ENCODE results near the gene MPV17. TPM values are rescaled to one million over a fixed set of nuclear protein-coding genes. Genes with fewer than 3 reads are reported as not detected.
"Not testable (repeated sequence)": the region's sequence is repeated elsewhere in the genome, so short reads cannot be mapped to it uniquely, and the experiment has no call there.

Gene MPV17
- total and polyA plus RNA-seq, 9 of the 15 experiments (the other 6 are each of a cell fraction or from before 2014, with no cell fraction given): 54.7 to 140 (median 70.2) TPM

- 37% methylated on average over 15 of the region's 15 CpGs for WGBS (ENCODE audit: insufficient coverage, low coverage, missing lambda C conversion rate)
Observed at GRCh38 chr2:27272537-27273522, 50.1 kb downstream of the MPV17 start.

More at GRCh38 chr2:27272537-27273522, 50.1 kb downstream of the MPV17 start:
- DNase-seq (ENCODE audit: extremely low read depth in 1 of 4, low spot score in 3 of 4); H3K9me3 ChIP-seq (replicated peaks; ENCODE audit: control insufficient read depth, insufficient read depth, low read depth, low read length); FAIRE-seq; H4K20me1 ChIP-seq (replicated peaks; ENCODE audit: control insufficient read depth, insufficient read depth, low read length); H2AFZ ChIP-seq (ENCODE audit: low read depth, low read length); BruUV-seq (replicated peaks); ATAC-seq; H3K9ac ChIP-seq (ENCODE audit: insufficient read depth in 1 of 2, low read depth in 2 of 2, low read length in 2 of 2); in situ Hi-C loops (cut with MboI); H3K27ac ChIP-seq (ENCODE audit: extremely low read depth, low read depth, low read length); CTCF ChIA-PET (ENCODE audit: low intra/inter-chr PET ratio); H3K79me2 ChIP-seq (ENCODE audit: control insufficient read depth, insufficient read depth, low read length); H3K36me3 ChIP-seq (ENCODE audit: control insufficient read depth, insufficient read depth, low read length); intact Hi-C loops (cut with micrococcal nuclease); H3K4me2 ChIP-seq (ENCODE audit: insufficient read depth, low read length); H3K9me1 ChIP-seq (ENCODE audit: control insufficient read depth, insufficient read depth, low read length); H3K27me3 ChIP-seq (ENCODE audit: control insufficient read depth in 2 of 2, insufficient read depth in 2 of 2, low read length in 2 of 2); H3K4me3 ChIP-seq: not testable (repeated sequence)
- H3K4me1 ChIP-seq (replicated peaks in 1 of 2; ENCODE audit: control insufficient read depth in 2 of 2, insufficient read depth in 2 of 2, low read length in 2 of 2): peaks cover 10 to 19% of the 10 kb centered on the region in 2 experiments
- peak; percentile 15; the same call in 1 of the 2 replicates for TF ChIP-seq TFAP4 (CRISPR knock-in tag; IDR thresholded peaks at IDR 0.05; ENCODE audit: borderline replicate concordance)
- POLR2A ChIA-PET: interaction anchor here (0.6 to 1.2 kb wide), 4 partner anchors 13 to 160 kb away, joined by 3 to 5 read pairs (median 3); no protein-coding TSS in a partner anchor

All from K562 (cell line).